Karpas-422 (cell line): ENCODE results near the gene PTGER1. TPM values are rescaled to one million over a fixed set of nuclear protein-coding genes. Genes with fewer than 3 reads are reported as not detected.
"Not testable (repeated sequence)": the region's sequence is repeated elsewhere in the genome, so short reads cannot be mapped to it uniquely, and the experiment has no call there.

ENCODE experiments used
- DNase-seq: peaks from one replicate; pipeline ENCODE4 v3.0.0-alpha.2; 2015
- H2AFZ ChIP-seq: fragments of 200-600 bp; sonication (generic); 2 replicates; pipeline ENCODE4 v1.6.1; 2014; ENCODE audit warnings: antibody characterized with exemption, low read length, mixed read lengths
- H3K27ac ChIP-seq: fragments of 200-600 bp; sonication (generic); 2 replicates; pipeline ENCODE4 v1.5.1; 2014; ENCODE audit warnings: mild to moderate bottlenecking, low read length, moderate library complexity
- H3K27me3 ChIP-seq: fragments of 200-600 bp; sonication (generic); 2 replicates; pipeline ENCODE4 v1.6.1; 2014; ENCODE audit warnings: low read length, mixed read lengths
- H3K36me3 ChIP-seq: fragments of 200-600 bp; sonication (generic); 2 replicates; pipeline ENCODE4 v1.6.1; 2014; ENCODE audit warnings: low read length, mixed read lengths; ENCODE audit not compliant: insufficient read depth
- H3K4me1 ChIP-seq: fragments of 200-600 bp; sonication (generic); 2 replicates; pipeline ENCODE4 v1.6.1; 2014; ENCODE audit warnings: mild to moderate bottlenecking, low read length, mixed read lengths
- H3K4me2 ChIP-seq: fragments of 200-600 bp; sonication (generic); 2 replicates; pipeline ENCODE4 v1.6.1; 2014; ENCODE audit warnings: low read length, low read depth, mild to moderate bottlenecking; ENCODE audit not compliant: poor library complexity, severe bottlenecking
- H3K4me3 ChIP-seq: fragments of 200-600 bp; sonication (generic); 2 replicates; pipeline ENCODE4 v1.5.1; 2014; ENCODE audit warnings: mild to moderate bottlenecking, antibody characterized with exemption, low read length, mixed read lengths
- H3K79me2 ChIP-seq: fragments of 200-600 bp; sonication (generic); 2 replicates; pipeline ENCODE4 v1.6.1; 2014; ENCODE audit warnings: mild to moderate bottlenecking, low read length, mixed read lengths
- H3K9ac ChIP-seq: fragments of 200-600 bp; sonication (generic); 2 replicates; pipeline ENCODE4 v1.6.0; 2014; ENCODE audit warnings: low read length
- H3K9me2 ChIP-seq: fragments of 200-600 bp; sonication (generic), shearing (Covaris generic); replicated peaks from 2 replicates; pipeline ENCODE4 v1.6.0; 2014; ENCODE audit warnings: mild to moderate bottlenecking, low read length, moderate library complexity; ENCODE audit not compliant: insufficient read depth
- H3K9me3 ChIP-seq: fragments of 300-700, 200-600 bp; sonication (generic); 2 replicates; pipeline ENCODE4 v1.6.1; 2014; ENCODE audit warnings: low read length, mixed read lengths
- H4K20me1 ChIP-seq: fragments of 200-600 bp; sonication (generic); 2 replicates; pipeline ENCODE4 v1.6.1; 2014; ENCODE audit warnings: mild to moderate bottlenecking, antibody characterized with exemption, low read length, low read depth; ENCODE audit not compliant: insufficient read depth
- total RNA-seq: library from RNA; depleted of rRNA; stranded (reverse); fragments of >200 nt; shearing (Covaris generic); gene quantifications from 2 replicates; pipeline ENCODE4 v1.2.3, GENCODE V29; 2014; ENCODE audit warnings: low replicate concordance

PTGER1 gene
- total RNA-seq, 1 experiment from 2014 or later: not detected

- no peak for DNase-seq
- Histone ChIP-seq H3K9me2 (no peaks in the 10 kb centered on the region), H4K20me1 (no peaks in the 10 kb centered on the region), H2AFZ (no peak overlapping the region), H3K9me3 (no peaks in the 10 kb centered on the region), H3K4me3 (no peak overlapping the region), H3K9ac (no peak overlapping the region), H3K79me2 (no peaks in the 10 kb centered on the region), H3K36me3 (peaks cover 5% of the 10 kb centered on the region; the same call in 1 of the 2 replicates), H3K4me1 (no peaks in the 10 kb centered on the region), H3K27me3 (no peaks in the 10 kb centered on the region), H3K4me2 (no peak overlapping the region), H3K27ac (no peak overlapping the region)
Observed at GRCh38 chr19:14463747-14464146, 11.4 kb downstream of the PTGER1 start.

GRCh38 chr19:14462401-14462800 lies 12.8 kb downstream of the PTGER1 start:
- H4K20me1 ChIP-seq, H3K9me3 ChIP-seq, DNase-seq, H3K27me3 ChIP-seq, H3K4me3 ChIP-seq, H3K9me2 ChIP-seq, H3K27ac ChIP-seq, H2AFZ ChIP-seq, H3K4me2 ChIP-seq, H3K79me2 ChIP-seq, H3K4me1 ChIP-seq, H3K9ac ChIP-seq, H3K36me3 ChIP-seq: not testable (repeated sequence)

GRCh38 chr19:14460935-14461334 lies 14.2 kb downstream of the PTGER1 start:
- Histone ChIP-seq H3K27ac (no peak overlapping the region), H3K4me2 (no peak overlapping the region), H3K4me1 (no peaks in the 10 kb centered on the region), H3K9me3 (no peaks in the 10 kb centered on the region), H2AFZ (no peak overlapping the region), H3K27me3 (no peaks in the 10 kb centered on the region), H3K4me3 (no peak overlapping the region), H4K20me1 (no peaks in the 10 kb centered on the region), H3K79me2 (no peaks in the 10 kb centered on the region), H3K9ac (no peak overlapping the region), H3K9me2 (no peaks in the 10 kb centered on the region), H3K36me3 (peaks cover 5% of the 10 kb centered on the region; the same call in 1 of the 2 replicates)
- no peak for DNase-seq

GRCh38 chr19:14459703-14460102 lies 15.5 kb downstream of the PTGER1 start:
- Histone ChIP-seq H3K27ac (no peak overlapping the region), H3K9me2 (no peaks in the 10 kb centered on the region), H3K27me3 (no peaks in the 10 kb centered on the region), H3K4me3 (no peak overlapping the region), H3K9me3 (no peaks in the 10 kb centered on the region), H3K9ac (no peak overlapping the region), H3K4me1 (no peaks in the 10 kb centered on the region), H3K4me2 (no peak overlapping the region), H3K36me3 (peaks cover 5% of the 10 kb centered on the region; the same call in 1 of the 2 replicates), H3K79me2 (no peaks in the 10 kb centered on the region), H4K20me1 (no peaks in the 10 kb centered on the region), H2AFZ (no peak overlapping the region)
- DNase-seq: no peak

- H2AFZ ChIP-seq, H3K4me2 ChIP-seq, H3K4me3 ChIP-seq, H3K9me2 ChIP-seq, H3K4me1 ChIP-seq, DNase-seq, H3K9ac ChIP-seq, H3K79me2 ChIP-seq, H3K27ac ChIP-seq, H3K9me3 ChIP-seq, H3K27me3 ChIP-seq, H4K20me1 ChIP-seq: not testable (repeated sequence)
- peaks cover 24% of the 10 kb centered on the region for H3K36me3 ChIP-seq
Observed at GRCh38 chr19:14452303-14452702, 22.9 kb downstream of the PTGER1 start.

GRCh38 chr19:14450876-14451275 lies 24.3 kb downstream of the PTGER1 start:
- H3K79me2 ChIP-seq: no peaks in the 10 kb centered on the region
- H3K27ac ChIP-seq: no peak overlapping the region
- no peaks in the 10 kb centered on the region for H3K4me1 ChIP-seq
- H2AFZ ChIP-seq: no peak overlapping the region
- H3K4me3 ChIP-seq: no peak overlapping the region
- H3K27me3 ChIP-seq: no peaks in the 10 kb centered on the region
- no peak overlapping the region for H3K9ac ChIP-seq
- DNase-seq: no peak
- 0 out of 2 replicates have a peak, but pooled peaks cover 7% of the 10 kb centered on the region for H4K20me1 ChIP-seq
- H3K36me3 ChIP-seq: peaks cover 32% of the 10 kb centered on the region
- no peaks in the 10 kb centered on the region for H3K9me3 ChIP-seq
- no peaks in the 10 kb centered on the region for H3K9me2 ChIP-seq
- H3K4me2 ChIP-seq: no peak overlapping the region

GRCh38 chr19:14450168-14450874 lies 24.8 kb downstream of the PTGER1 start:
- peak; percentile 94 for DNase-seq
- Histone ChIP-seq H3K9ac (no peak overlapping the region), H3K79me2 (no peaks in the 10 kb centered on the region), H3K27ac (no peak overlapping the region), H3K4me2 (no peak overlapping the region), H3K36me3 (peaks cover 32% of the 10 kb centered on the region), H3K4me1 (no peaks in the 10 kb centered on the region), H3K9me2 (no peaks in the 10 kb centered on the region), H4K20me1 (0 out of 2 replicates have a peak, but pooled peaks cover 7% of the 10 kb centered on the region), H3K4me3 (no peak overlapping the region), H2AFZ (no peak overlapping the region), H3K9me3 (no peaks in the 10 kb centered on the region), H3K27me3 (no peaks in the 10 kb centered on the region)

GRCh38 chr19:14449321-14449720 lies 25.8 kb downstream of the PTGER1 start:
- H3K4me1 ChIP-seq: no peaks in the 10 kb centered on the region
- H3K9me3 ChIP-seq: no peaks in the 10 kb centered on the region
- no peak overlapping the region for H2AFZ ChIP-seq
- no peak overlapping the region for H3K9ac ChIP-seq
- H3K36me3 ChIP-seq: peaks cover 33% of the 10 kb centered on the region
- 0 out of 2 replicates have a peak, but pooled peaks cover 7% of the 10 kb centered on the region for H4K20me1 ChIP-seq
- DNase-seq: no peak
- no peak overlapping the region for H3K4me2 ChIP-seq
- no peaks in the 10 kb centered on the region for H3K9me2 ChIP-seq
- H3K79me2 ChIP-seq: no peaks in the 10 kb centered on the region
- H3K27me3 ChIP-seq: no peaks in the 10 kb centered on the region
- no peak overlapping the region for H3K27ac ChIP-seq
- H3K4me3 ChIP-seq: no peak overlapping the region
